Renal cortex interstitium (tissue), 11 donors: Measurements from ENCODE around the gene NSA2. TPM values are rescaled to one million over a fixed set of nuclear protein-coding genes. Genes with fewer than 3 reads are reported as not detected.
"Not testable (repeated sequence)": the region's sequence is repeated elsewhere in the genome, so short reads cannot be mapped to it uniquely, and the experiment has no call there.

Source experiments
- DNase-seq, 11 donors: peaks; one replicate each; pipeline ENCODE4 v3.0.0-alpha.2; 2013; ENCODE audit warnings: low read depth in 9 of 11, low spot score in 4 of 11; ENCODE audit errors: extremely low read depth in 1 of 11
- polyA plus RNA-seq, 3 donors: library from polyadenylated mRNA; unstranded; fragments of 120-200 nt; gene quantifications; one replicate each; pipeline ENCODE4 v1.2.1, GENCODE V29; 2013; ENCODE audit not compliant: insufficient read length in 3 of 3

Gene NSA2
- polyA plus RNA-seq, 3 donors, result 214 to 275 (median 228) TPM

- DNase-seq, result not testable (repeated sequence)
Observed at GRCh38 chr5:74791669-74792068, 24.6 kb downstream of the NSA2 start.

DNA sequence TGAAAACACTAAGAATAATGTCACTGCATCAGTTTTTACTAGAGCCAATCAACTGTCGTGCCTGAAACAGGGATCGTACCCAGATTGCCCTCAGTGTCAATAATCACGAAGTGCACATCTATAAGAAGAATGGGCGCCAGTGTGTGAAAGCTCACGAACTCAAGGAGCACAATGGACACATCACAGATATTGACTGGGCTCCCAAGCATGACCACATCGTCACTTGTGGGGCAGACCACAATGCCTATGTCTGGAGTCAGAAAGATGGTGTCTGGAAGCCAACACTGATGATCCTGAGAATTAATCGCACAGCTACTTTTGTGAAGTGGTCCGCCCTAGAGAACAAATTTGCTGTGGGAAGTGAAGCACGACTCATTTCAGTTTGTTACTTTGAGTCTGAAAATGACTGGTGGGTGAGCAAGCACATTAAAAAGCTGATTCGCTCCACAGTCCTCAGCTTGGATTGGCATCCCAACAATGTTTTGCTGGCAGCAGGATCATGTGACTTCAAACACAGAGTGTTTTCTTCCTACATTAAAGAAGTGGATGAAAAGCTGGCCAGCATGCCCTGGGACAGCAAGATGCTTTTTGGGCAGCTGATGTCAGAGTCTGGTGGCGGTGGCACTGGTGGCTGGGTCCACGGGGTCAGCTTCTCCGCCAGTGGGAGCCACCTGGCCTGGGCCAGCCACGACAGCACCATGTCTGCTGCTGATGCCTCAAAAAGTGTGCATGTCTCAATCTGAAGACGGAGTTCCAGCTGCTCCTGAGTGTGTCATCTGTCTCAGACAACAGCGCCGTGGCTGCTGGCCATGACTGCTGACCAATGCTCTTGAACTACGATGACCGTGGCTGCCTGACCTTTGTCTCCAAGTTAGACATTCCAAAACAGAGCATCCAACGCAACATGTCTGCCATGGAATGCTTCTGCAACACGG, 32.2 kb downstream of the NSA2 start:
- DNase-seq, result no peak

DNA sequence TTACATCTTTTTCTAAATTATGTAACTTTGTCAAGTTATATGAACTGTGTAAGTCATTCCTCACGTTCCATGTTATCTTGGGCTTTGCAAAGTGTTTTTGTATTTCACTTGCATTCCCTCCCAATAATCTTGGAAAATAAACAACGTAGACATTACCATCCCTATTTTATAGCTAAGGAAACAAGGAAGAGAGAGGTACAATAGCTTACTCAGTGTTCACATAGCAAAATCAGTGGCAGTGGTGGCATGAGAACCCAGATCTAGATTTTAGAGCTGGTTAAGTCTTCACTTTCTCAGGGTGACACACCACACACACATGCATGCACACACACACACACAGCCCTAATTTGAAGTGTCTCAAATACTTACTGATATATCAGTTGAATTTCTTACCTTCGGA, 34.1 kb downstream of the NSA2 start:
- DNase-seq, result no peak

GRCh38 chr5:74801941-74802340, 34.9 kb downstream of the NSA2 start:
- no peak for DNase-seq

- no peak for DNase-seq
Observed at GRCh38 chr5:74810915-74811314, 43.9 kb downstream of the NSA2 start.

DNA sequence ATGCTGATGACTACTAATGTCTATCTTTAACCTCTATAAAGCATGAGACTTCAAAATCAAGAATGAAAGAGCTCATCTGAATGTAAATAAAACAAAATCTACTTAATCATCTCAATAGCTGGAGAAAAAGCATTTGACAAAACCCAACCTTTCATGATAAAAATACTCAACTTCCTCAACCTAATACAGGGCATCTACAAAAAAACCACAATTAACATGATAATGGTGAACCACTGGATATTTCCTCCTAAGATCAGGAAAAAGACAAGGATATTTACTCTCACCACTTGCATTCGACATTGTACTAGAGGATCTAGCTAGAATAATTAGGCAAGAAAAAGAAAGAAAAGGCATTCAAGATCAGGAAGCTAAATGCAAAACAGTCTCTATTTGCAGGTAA, 49.8 kb downstream of the NSA2 start:
- no peak for DNase-seq

- DNase-seq, result no peak
Observed at GRCh38 chr5:74822288-74822687, 55.2 kb downstream of the NSA2 start.

GRCh38 chr5:74829413-74829812, 62.4 kb downstream of the NSA2 start:
- DNase-seq, result no peak

Other genes starting within 250 kb of the NSA2 start
- 10 to 100 TPM; 67.1 to 77.4 (median 74.5) TPM for gene ENC1, start 126.5 kb upstream of the NSA2 start, polyA plus RNA-seq
- gene HEXB, start 82.0 kb upstream of the NSA2 start, polyA plus RNA-seq, result 100 to 1,000 TPM; 114 to 172 (median 145) TPM
- gene GFM2, start 132 bp upstream of the NSA2 start, polyA plus RNA-seq, result 10 to 100 TPM; 47.9 to 56.8 (median 51.0) TPM
- gene FAM169A, start 99.1 kb downstream of the NSA2 start, polyA plus RNA-seq, result 10 to 100 TPM; 17.5 to 19.5 (median 18.1) TPM